BE2C (cell line): ENCODE measurements around the gene FCSK.

Experiments used
- DNase-seq: peaks from one replicate; pipeline ENCODE4 v3.0.0-alpha.2; 2020
- H3K27me3 ChIP-seq: fragments of 250-450 bp; sonication (Bioruptor Pico); 2 replicates; pipeline ENCODE4 v1.5.1; 2020; ENCODE audit warnings: mild to moderate bottlenecking
- H3K36me3 ChIP-seq: fragments of 250-450 bp; sonication (Bioruptor Pico); 2 replicates; pipeline ENCODE4 v1.5.1; 2020; ENCODE audit warnings: mild to moderate bottlenecking
- H3K4me1 ChIP-seq: fragments of 250-450 bp; sonication (Bioruptor Pico); 2 replicates; pipeline ENCODE4 v1.5.1; 2020
- H3K4me3 ChIP-seq: 2 replicates; pipeline ENCODE4 v1.5.1; 2011; ENCODE audit warnings: low read depth, low read length
- H3K9me3 ChIP-seq: fragments of 250-450 bp; sonication (Bioruptor Pico); 2 replicates; pipeline ENCODE4 v1.5.1; 2020
- TF ChIP-seq, protein P1 (sequence below): IDR thresholded peaks from 2 replicates; pipeline ENCODE4 v1.5.1; 2012; ENCODE audit warnings: mild to moderate bottlenecking, low read depth, low read length

The FCSK gene

DNA sequence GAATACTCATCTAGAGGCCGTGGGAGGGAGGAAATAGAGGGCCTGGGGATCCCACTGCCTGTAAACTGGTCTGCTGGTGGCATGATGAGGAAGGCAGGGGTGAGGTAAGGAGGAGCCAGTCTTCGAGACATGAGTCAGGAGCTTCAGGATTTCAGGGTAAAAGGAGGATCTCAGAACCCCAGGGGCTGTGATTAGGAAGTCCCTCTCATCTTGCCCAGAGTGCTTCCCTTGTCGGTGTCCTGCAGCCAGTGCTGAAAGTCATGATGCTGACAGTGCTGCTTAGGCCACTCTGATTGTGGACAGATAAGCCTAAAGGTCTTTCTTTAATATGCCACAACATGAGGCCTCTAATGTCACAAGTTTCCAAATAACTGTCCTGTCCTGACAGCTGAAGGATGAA lies 39.4 kb downstream of the FCSK start:
- no peak for DNase-seq
- H3K36me3 ChIP-seq = peaks cover 39% of the 10 kb centered on the region
- TF ChIP-seq, protein P1, sequence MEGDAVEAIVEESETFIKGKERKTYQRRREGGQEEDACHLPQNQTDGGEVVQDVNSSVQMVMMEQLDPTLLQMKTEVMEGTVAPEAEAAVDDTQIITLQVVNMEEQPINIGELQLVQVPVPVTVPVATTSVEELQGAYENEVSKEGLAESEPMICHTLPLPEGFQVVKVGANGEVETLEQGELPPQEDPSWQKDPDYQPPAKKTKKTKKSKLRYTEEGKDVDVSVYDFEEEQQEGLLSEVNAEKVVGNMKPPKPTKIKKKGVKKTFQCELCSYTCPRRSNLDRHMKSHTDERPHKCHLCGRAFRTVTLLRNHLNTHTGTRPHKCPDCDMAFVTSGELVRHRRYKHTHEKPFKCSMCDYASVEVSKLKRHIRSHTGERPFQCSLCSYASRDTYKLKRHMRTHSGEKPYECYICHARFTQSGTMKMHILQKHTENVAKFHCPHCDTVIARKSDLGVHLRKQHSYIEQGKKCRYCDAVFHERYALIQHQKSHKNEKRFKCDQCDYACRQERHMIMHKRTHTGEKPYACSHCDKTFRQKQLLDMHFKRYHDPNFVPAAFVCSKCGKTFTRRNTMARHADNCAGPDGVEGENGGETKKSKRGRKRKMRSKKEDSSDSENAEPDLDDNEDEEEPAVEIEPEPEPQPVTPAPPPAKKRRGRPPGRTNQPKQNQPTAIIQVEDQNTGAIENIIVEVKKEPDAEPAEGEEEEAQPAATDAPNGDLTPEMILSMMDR = no peak
- no peaks in the 10 kb centered on the region for H3K4me1 ChIP-seq
- no peaks in the 10 kb centered on the region for H3K9me3 ChIP-seq
- H3K27me3 ChIP-seq = no peaks in the 10 kb centered on the region
- H3K4me3 ChIP-seq = no peak overlapping the region

DNA sequence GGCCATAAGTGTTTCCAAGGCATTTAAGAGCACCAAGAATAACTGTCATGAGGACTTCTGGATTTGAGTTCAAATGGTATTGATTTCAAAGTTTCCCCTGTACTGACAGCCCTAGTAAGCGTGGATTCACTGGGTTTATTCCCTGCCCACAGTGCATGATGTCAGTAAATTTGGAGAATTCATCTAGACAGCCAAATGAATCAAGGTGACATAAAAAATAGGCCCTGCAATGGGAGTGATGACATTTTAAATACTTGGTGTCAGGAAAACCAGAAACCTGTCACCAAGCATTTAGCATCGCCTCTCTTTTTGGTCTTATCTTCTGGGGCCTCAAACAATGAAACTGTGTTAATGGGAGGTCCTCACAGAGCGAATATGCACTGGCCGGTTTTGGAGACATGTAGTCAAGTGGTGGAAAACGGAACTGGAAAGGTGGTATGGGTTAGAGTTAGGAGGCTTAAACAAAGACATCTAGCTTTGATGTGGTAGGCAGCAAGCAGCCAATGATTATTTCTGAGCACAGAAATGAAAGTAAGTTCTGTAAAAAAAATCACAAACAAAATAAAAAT lies 39.9 kb downstream of the FCSK start:
- Histone ChIP-seq H3K4me1 (no peaks in the 10 kb centered on the region), H3K27me3 (no peaks in the 10 kb centered on the region), H3K4me3 (no peak overlapping the region), H3K36me3 (peaks cover 38% of the 10 kb centered on the region), H3K9me3 (no peaks in the 10 kb centered on the region)
- no peak for DNase-seq
- TF ChIP-seq, protein P1 = no peak

DNA sequence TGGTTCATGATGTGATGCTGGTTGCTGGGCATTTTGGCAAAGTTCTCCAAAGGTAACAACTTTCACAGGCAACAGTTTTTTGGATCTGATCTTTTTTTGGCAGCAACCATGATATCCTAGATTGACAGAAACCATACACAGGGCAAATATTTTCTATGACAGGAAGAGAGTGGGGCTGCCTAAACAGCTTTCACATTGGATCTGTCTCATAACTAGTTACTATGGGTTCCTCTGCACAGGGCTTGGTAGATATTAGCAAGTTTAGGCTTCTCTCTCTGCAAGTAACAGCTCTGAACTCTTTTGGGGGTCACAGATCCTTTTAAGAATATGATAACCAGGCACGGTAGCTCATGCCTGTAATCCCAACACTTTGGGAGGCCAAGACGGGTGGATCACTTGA lies 40.4 kb downstream of the FCSK start:
- TF ChIP-seq, protein P1 = no peak
- no peaks in the 10 kb centered on the region for H3K9me3 ChIP-seq
- no peak for DNase-seq
- no peak overlapping the region for H3K4me3 ChIP-seq
- no peaks in the 10 kb centered on the region for H3K27me3 ChIP-seq
- H3K36me3 ChIP-seq = peaks cover 35% of the 10 kb centered on the region
- no peaks in the 10 kb centered on the region for H3K4me1 ChIP-seq

DNA sequence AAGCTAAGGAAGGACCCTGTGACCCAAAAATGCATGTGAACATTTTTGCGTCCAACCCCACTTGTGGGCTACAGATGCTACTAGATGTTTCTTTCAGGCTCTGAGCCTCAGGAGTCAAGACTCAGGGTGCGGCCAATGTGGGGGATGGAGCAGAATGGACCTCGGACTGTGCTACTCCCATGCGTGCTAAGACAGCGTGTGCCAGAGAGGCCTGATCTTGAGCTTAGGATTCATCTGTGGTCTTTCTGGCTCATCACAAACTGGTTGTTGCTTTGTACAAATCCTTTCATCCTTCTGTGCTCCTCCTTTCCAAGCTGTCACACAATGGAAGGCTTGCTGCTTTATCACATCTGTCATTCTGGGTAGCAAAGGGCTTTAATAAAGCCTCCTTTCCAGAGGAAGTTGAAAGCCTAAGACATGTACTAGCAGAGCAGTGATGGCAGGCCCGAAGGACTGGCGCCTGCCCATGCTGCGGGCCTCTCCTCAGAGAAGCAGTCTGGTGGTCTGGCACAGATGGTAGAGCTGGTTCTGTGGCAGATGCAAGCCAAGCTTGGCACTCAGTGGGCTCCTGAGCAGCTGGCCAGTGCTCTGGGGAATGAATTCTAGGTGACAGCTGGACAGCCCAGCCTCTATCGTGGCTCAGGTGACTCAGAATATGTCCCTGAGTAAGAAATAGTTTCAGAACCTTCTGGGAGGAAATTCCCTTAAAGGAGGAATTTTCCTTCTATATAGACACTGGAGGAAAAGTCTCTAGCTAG lies 41.2 kb downstream of the FCSK start:
- TF ChIP-seq, protein P1 = no peak
- peaks cover 29% of the 10 kb centered on the region for H3K36me3 ChIP-seq

DNA sequence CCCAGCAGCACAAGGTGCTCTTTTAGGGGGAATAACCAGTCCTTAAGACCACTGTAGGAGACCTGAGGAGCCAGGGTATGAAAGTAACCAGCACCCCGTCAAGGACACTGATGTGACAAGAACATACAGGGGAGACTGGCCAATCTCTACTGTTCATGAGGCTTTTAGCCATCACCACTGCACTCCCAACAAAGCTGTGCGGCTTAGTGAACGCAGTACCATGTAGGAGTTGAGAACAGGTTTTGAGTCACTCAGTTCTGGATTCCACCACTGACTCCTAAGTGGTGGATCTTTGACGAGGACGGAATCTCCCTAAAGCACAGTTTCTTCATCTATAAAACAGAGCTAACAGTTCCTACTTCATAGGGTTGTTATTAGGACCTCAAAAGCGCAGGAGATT lies 42.1 kb downstream of the FCSK start:
- Histone ChIP-seq H3K36me3 (peaks cover 29% of the 10 kb centered on the region), H3K4me1 (no peaks in the 10 kb centered on the region), H3K27me3 (no peaks in the 10 kb centered on the region), H3K4me3 (no peak overlapping the region), H3K9me3 (no peaks in the 10 kb centered on the region)
- TF ChIP-seq, protein P1 = no peak
- DNase-seq = no peak

More for the DNA sequence above, 41.2 kb downstream of the FCSK start:
- Histone ChIP-seq H3K4me3 (no peak overlapping the region), H3K4me1 (no peaks in the 10 kb centered on the region), H3K27me3 (no peaks in the 10 kb centered on the region), H3K9me3 (no peaks in the 10 kb centered on the region)
- DNase-seq = no peak

DNA sequence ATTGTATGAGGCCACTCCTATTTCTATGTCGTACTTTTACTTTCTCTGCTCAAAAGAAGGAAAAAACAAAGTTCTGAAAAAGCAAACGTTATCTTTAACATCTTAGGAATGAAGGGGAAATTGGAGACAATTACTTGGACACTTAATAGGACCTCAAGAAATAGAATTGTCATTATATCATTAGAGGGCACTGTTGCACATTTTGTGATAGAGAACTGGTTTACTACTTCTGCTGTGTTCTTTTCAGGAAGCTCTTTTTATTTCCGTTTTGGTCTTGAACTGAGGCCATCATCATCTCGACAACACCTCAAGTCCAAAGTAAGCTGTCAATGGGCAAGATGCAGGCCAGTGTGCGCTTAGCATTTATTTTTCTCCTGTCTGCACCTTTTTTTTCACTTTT lies 54.4 kb downstream of the FCSK start:
- DNase-seq = no peak
- no peaks in the 10 kb centered on the region for H3K4me1 ChIP-seq

More for the DNA sequence above, 54.4 kb downstream of the FCSK start:
- TF ChIP-seq, protein P1 = no peak
- Histone ChIP-seq H3K9me3 (no peaks in the 10 kb centered on the region), H3K4me3 (no peak overlapping the region), H3K27me3 (no peaks in the 10 kb centered on the region), H3K36me3 (peaks cover 49% of the 10 kb centered on the region)
